GM18868 (cell line): ENCODE results near the gene DYNLL2.
A peak's percentile ranks its signal among the peaks of the same experiment; 100 is the strongest.
"Not testable (repeated sequence)": the region's sequence is repeated elsewhere in the genome, so short reads cannot be mapped to it uniquely, and the experiment has no call there.

Experiments
- ATAC-seq: cut with Tn5 transposase; IDR thresholded peaks from one replicate; pipeline ENCODE4 v1.9.1; 2021; ENCODE audit warnings: mild to moderate bottlenecking, moderate library complexity; ENCODE audit not compliant: unreplicated experiment

The DYNLL2 gene

DNA sequence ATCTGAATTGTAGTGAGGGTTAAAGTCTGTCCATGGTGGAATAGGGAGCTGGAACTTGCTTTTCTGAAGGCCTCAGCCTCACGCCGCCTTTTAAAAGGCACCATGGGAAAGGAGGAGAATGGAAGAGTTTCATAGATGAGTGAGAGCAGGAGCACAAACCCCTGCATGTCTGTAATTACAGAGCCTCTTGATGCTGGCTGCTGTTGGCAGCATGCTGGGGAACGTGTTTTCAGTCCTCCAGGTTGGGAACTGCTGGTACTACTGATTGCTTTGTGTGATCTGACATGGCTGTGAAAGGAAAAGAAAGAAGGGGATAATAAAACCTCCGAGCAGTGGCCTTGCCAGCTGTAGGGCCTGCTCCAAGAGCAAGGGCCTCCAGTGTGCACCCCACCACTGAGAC, 16.8 kb upstream of the DYNLL2 start:
- ATAC-seq: no peak

- no peak for ATAC-seq
These were observed 10.4 kb upstream of the DYNLL2 start for GRCh38 chr17:58072862-58073261.

- ATAC-seq: not testable (repeated sequence)
These were observed 10.0 kb upstream of the DYNLL2 start for GRCh38 chr17:58073266-58073665.

DNA sequence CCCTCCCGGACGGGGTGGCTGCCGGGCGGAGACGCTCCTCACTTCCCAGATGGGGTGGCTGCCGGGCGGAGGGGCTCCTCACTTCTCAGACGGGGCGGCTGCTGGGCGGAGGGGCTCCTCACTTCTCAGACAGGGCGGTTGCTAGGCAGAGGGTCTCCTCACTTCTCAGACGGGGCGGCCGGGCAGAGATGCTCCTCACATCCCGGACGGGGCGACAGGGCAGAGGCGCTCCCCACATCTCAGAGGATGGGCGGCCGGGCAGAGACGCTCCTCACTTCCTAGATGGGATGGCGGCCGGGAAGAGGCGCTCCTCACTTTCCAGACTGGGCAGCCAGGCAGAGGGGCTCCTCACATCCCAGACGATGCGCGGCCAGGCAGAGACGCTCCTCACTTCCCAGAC, 8.8 kb upstream of the DYNLL2 start:
- ATAC-seq: not testable (repeated sequence)

- no peak for ATAC-seq
These were observed 3.8 kb upstream of the DYNLL2 start for GRCh38 chr17:58079300-58080033.

GRCh38 chr17:58081646-58082340, 1.4 kb upstream of the DYNLL2 start:
- no peak for ATAC-seq

DNA sequence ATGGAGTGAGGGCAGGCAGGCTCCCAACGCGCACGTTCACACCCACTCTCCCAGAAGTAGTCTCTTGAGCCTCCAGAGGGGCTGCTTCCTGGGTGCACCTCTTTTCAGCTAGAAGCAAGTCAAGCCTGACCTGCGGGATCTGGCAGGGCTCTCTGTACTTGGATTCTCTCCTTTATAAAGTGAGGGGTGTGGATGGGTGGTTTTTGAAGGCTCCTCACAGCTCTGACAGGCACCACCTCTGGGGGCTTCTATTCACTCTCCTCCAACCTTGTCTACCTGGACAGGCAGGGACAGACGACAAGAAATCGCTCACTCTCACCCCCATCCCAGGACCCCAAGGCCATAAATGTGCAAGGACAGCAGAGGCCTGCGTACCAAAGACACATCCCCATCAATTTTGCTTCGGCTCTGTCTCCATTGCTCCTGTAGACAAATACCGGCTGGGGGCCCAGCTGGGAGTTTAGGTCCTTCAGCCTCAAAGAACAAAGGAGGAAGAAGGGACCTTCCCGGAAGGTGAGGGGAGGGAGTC, 814 bp upstream of the DYNLL2 start:
- no peak for ATAC-seq

- ATAC-seq: peak; percentile 44
These were observed 485 bp downstream of the DYNLL2 start for GRCh38 chr17:58083491-58084316.

DNA sequence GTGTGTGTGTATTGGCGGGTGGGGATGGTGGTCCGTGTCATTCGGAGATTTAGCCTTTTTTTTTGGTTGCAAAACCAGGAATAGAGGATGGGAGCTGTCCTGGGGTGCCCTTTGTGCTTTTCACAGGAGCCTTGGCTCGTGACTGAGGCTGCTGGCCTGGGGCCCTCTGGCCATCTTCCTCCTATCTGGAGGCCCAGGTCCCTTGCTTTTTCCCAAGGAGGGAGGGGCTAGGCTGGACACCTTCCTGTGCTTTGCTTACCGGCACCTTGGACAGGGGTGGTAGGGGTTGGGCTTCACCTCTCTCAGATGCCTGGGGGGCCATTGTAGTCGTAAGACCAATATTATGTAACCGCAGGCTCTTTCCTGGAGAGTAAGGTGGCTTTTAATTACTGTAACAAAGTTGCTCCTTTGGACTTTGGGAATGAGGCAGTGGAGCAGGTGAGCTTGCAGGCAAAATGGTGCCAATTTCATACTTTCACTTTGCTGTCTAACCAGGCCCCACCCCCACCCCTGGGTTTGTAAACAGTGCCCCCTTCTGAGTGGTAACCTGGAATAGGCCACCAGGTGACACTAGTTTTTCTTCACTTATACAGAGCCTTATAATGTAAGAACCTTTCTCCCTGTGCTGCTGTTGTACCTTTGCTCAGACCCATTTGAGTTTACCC, 1.2 kb downstream of the DYNLL2 start:
- no peak for ATAC-seq

DNA sequence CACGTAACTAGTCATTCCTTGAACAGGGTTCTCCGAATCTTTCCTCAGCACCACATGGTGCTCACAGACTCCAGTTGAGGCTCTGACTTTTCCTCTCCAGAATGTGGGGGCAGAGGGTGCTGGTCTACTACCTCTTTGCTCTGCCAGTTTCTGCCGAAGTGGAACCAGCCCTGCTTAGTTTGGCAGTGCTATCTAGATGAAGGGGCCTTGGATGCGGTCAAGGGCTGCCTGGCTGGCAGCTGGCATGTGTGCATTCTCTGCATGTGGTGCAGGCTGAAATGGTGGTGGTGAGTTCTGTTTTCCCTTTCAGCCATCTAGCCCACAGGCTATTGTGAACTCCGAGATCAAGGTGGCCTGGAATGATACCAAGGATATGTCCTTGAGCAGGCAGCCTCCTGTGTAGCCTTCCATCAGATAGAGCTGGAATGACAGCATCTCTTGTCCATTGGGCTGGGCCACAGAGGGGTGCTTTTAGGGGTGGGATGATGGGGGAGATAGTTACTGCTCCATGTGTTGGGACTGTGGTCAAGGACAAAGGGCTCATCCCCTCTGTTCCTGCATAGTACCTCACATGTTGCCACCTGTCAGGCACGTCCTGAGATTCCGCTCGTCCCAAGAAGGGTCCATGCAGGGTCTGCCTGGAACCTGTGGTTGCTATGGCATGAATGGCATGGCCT, 2.0 kb downstream of the DYNLL2 start:
- ATAC-seq: no peak

- ATAC-seq: no peak
These were observed 3.7 kb downstream of the DYNLL2 start for GRCh38 chr17:58086953-58087352.

- ATAC-seq: no peak
These were observed 5.4 kb downstream of the DYNLL2 start for GRCh38 chr17:58088624-58089023.

DNA sequence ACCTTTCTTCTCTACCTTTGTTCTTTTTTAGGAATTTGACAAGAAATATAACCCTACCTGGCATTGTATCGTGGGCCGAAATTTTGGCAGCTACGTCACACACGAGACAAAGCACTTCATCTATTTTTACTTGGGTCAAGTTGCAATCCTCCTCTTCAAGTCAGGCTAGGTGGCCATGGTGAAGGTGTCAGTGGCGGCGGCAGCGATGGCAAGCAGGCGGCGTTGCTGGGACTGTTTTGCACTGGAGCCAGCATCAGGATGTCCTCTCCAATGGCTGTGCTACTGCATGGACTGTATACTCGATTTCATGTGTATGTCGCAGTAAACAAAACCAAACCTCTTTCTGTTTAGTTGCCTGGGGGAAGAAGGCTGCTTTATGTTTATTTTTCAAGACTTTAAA, 5.9 kb downstream of the DYNLL2 start:
- ATAC-seq: no peak

GRCh38 chr17:58091024-58091567, 7.9 kb downstream of the DYNLL2 start:
- no peak for ATAC-seq

- ATAC-seq: no peak
These were observed 9.0 kb downstream of the DYNLL2 start for GRCh38 chr17:58092101-58092796.

GRCh38 chr17:58092797-58093385, 9.7 kb downstream of the DYNLL2 start:
- ATAC-seq: no peak

- ATAC-seq: no peak
These were observed 10.9 kb downstream of the DYNLL2 start for GRCh38 chr17:58094118-58094517.

GRCh38 chr17:58096892-58097291, 13.7 kb downstream of the DYNLL2 start:
- ATAC-seq: no peak
